ENCODE results near the gene RTN4RL1.
A peak's percentile ranks its signal among the peaks of the same experiment; 100 is the strongest.

The RTN4RL1 gene

GRCh38 chr17:2060681-2061440, 35.7 kb upstream of the RTN4RL1 start:
- H3K36me3 ChIP-seq (ENCODE audit: control insufficient read depth, insufficient read depth, low read length), result no peaks in the 10 kb centered on the region
- H3K4me3 ChIP-seq (ENCODE audit: low read depth, low read length), result no peak overlapping the region
- H3K27me3 ChIP-seq (ENCODE audit: control insufficient read depth, insufficient read depth, low read length), result no peaks in the 10 kb centered on the region
- no peaks in the 10 kb centered on the region for H3K4me1 ChIP-seq
- no peak for TF ChIP-seq CTCF (IDR thresholded peaks at IDR 0.05)
- H3K9ac ChIP-seq, result no peak overlapping the region
- H3K27ac ChIP-seq, result peak overlapping the region; percentile 15
- H3K4me2 ChIP-seq (ENCODE audit: low read length), result no peak overlapping the region
- no peaks in the 10 kb centered on the region for H3K79me2 ChIP-seq
- no peaks in the 10 kb centered on the region for H3K9me3 ChIP-seq (ENCODE audit: control insufficient read depth, low read length)
- no peak overlapping the region for H2AFZ ChIP-seq

DNA sequence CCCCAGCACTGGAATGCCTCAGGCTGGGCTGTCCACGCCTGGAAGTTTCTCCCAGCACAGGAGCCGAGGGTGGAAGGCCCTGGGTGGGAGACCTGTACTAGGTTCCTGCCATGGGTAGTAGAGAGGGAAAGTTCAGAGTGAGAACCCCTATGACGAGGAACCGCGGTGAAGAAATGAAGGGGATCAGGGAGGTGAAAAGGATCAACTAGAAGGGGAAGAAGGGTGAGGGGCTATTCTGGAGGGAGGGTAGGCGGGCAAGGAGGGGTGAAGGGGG, 35.2 kb upstream of the RTN4RL1 start:
- Histone ChIP-seq H3K79me2 (no peaks in the 10 kb centered on the region), H3K27me3 (ENCODE audit: control insufficient read depth, insufficient read depth, low read length) (no peaks in the 10 kb centered on the region), H3K4me1 (peaks cover under 1% of the 10 kb centered on the region), H3K4me2 (ENCODE audit: low read length) (no peak overlapping the region), H3K9me3 (ENCODE audit: control insufficient read depth, low read length) (no peaks in the 10 kb centered on the region), H2AFZ (no peak overlapping the region), H3K9ac (no peak overlapping the region), H3K36me3 (ENCODE audit: control insufficient read depth, insufficient read depth, low read length) (no peaks in the 10 kb centered on the region), H3K4me3 (ENCODE audit: low read depth, low read length) (no peak overlapping the region), H3K27ac (peak overlapping the region; percentile 15)
- no peak for TF ChIP-seq CTCF (IDR thresholded peaks at IDR 0.05)

GRCh38 chr17:2059547-2060384, 34.6 kb upstream of the RTN4RL1 start:
- Histone ChIP-seq H3K27ac (peak overlapping the region; percentile 15), H3K4me1 (peaks cover 4% of the 10 kb centered on the region), H2AFZ (no peak overlapping the region), H3K4me3 (ENCODE audit: low read depth, low read length) (no peak overlapping the region), H3K9me3 (ENCODE audit: control insufficient read depth, low read length) (no peaks in the 10 kb centered on the region), H3K79me2 (no peaks in the 10 kb centered on the region), H3K36me3 (ENCODE audit: control insufficient read depth, insufficient read depth, low read length) (no peaks in the 10 kb centered on the region), H3K27me3 (ENCODE audit: control insufficient read depth, insufficient read depth, low read length) (no peaks in the 10 kb centered on the region), H3K4me2 (ENCODE audit: low read length) (no peak overlapping the region), H3K9ac (no peak overlapping the region)
- no peak for TF ChIP-seq CTCF (IDR thresholded peaks at IDR 0.05)

- Histone ChIP-seq H3K9me3 (ENCODE audit: control insufficient read depth, low read length) (no peaks in the 10 kb centered on the region), H3K36me3 (ENCODE audit: control insufficient read depth, insufficient read depth, low read length) (no peaks in the 10 kb centered on the region), H2AFZ (no peak overlapping the region), H3K4me2 (ENCODE audit: low read length) (no peak overlapping the region), H3K9ac (no peak overlapping the region), H3K4me1 (peaks cover 4% of the 10 kb centered on the region), H3K27me3 (ENCODE audit: control insufficient read depth, insufficient read depth, low read length) (no peaks in the 10 kb centered on the region), H3K27ac (no peak overlapping the region), H3K4me3 (ENCODE audit: low read depth, low read length) (peak overlapping the region; percentile 11), H3K79me2 (no peaks in the 10 kb centered on the region)
- peak; percentile 59 for TF ChIP-seq CTCF (IDR thresholded peaks at IDR 0.05)
These were observed 33.7 kb upstream of the RTN4RL1 start for GRCh38 chr17:2058586-2059546.
